Activated T-cell treated with anti-CD3 and anti-CD28 coated beads, Interleukin-2, amount 50 U/mL, for 72 hours (primary cell): Measurements from ENCODE around the gene SLC5A4. TPM values are rescaled to one million over a fixed set of nuclear protein-coding genes. Genes with fewer than 3 reads are reported as not detected.

Experiments used
- ATAC-seq, 2 donors: fragments of 150-1000 bp; cut with Tn5 transposase; replicated peaks in 1 of 2; 2 replicates each; pipeline ENCODE4 v1.10.0; 2021; ENCODE audit warnings: moderate library complexity in 2 of 2, mild to moderate bottlenecking in 1 of 2
- DNase-seq, 2 donors: peaks; one replicate each; pipeline ENCODE4 v3.0.0; 2021 to 2022; ENCODE audit warnings: mixed read lengths in 1 of 2
- H3K27ac Mint-ChIP-seq: one replicate; pipeline ENCODE4 v1.8.0; 2022; ENCODE audit warnings: mild to moderate bottlenecking, moderate library complexity, mixed read lengths
- H3K27me3 Mint-ChIP-seq: one replicate; pipeline ENCODE4 v1.8.0; 2022; ENCODE audit warnings: low read depth, mixed read lengths
- H3K36me3 Mint-ChIP-seq, 2 donors: one replicate each; pipeline ENCODE4 v1.8.0; 2022; ENCODE audit warnings: mixed read lengths in 2 of 2, mild to moderate bottlenecking in 1 of 2; ENCODE audit not compliant: insufficient read depth in 2 of 2
- H3K4me1 Mint-ChIP-seq: one replicate; pipeline ENCODE4 v1.8.0; 2022; ENCODE audit warnings: low read depth, mixed read lengths
- H3K4me3 Mint-ChIP-seq, 2 donors: one replicate each; pipeline ENCODE4 v1.8.0; 2022; ENCODE audit warnings: mild to moderate bottlenecking in 2 of 2, mixed read lengths in 2 of 2, moderate library complexity in 2 of 2
- H3K9me3 Mint-ChIP-seq, 2 donors: one replicate each; pipeline ENCODE4 v1.8.0; 2022; ENCODE audit warnings: mixed read lengths in 2 of 2
- total RNA-seq, 2 donors: library from RNA; stranded (reverse); gene quantifications; one replicate each; pipeline ENCODE4 v1.2.3, GENCODE V29; 2022

Gene SLC5A4
- total RNA-seq, 2 donors from 2014 or later: not detected

GRCh38 chr22:32255726-32256125 is 579 bp upstream of the SLC5A4 start:
- no peaks in the 10 kb centered on the region for H3K36me3 Mint-ChIP-seq
- H3K4me1 Mint-ChIP-seq: no peaks in the 10 kb centered on the region
- no peaks in the 10 kb centered on the region for H3K9me3 Mint-ChIP-seq
- H3K4me3 Mint-ChIP-seq: no peak overlapping the region
- no peak for ATAC-seq
- H3K27me3 Mint-ChIP-seq: peaks cover 18% of the 10 kb centered on the region
- no peak overlapping the region for H3K27ac Mint-ChIP-seq
- no peak for DNase-seq

GRCh38 chr22:32249231-32249630 is 5.9 kb downstream of the SLC5A4 start:
- H3K27ac Mint-ChIP-seq: no peak overlapping the region

GRCh38 chr22:32248276-32248675 is 6.9 kb downstream of the SLC5A4 start:
- H3K4me1 Mint-ChIP-seq: no peaks in the 10 kb centered on the region
- no peak overlapping the region for H3K27ac Mint-ChIP-seq
- ATAC-seq: no peak
- no peak for DNase-seq
- H3K36me3 Mint-ChIP-seq: no peaks in the 10 kb centered on the region
- H3K4me3 Mint-ChIP-seq: no peak overlapping the region
- peaks cover 27% of the 10 kb centered on the region for H3K27me3 Mint-ChIP-seq
- no peaks in the 10 kb centered on the region for H3K9me3 Mint-ChIP-seq

More at GRCh38 chr22:32249231-32249630, 5.9 kb downstream of the SLC5A4 start:
- no peaks in the 10 kb centered on the region for H3K4me1 Mint-ChIP-seq
- DNase-seq (no peak), ATAC-seq (no peak)
- no peaks in the 10 kb centered on the region for H3K9me3 Mint-ChIP-seq
- H3K36me3 Mint-ChIP-seq: no peaks in the 10 kb centered on the region
- H3K4me3 Mint-ChIP-seq: no peak overlapping the region
- peaks cover 27% of the 10 kb centered on the region for H3K27me3 Mint-ChIP-seq

- ATAC-seq (no peak), DNase-seq (no peak)
- Mint-ChIP-seq H3K9me3 (no peaks in the 10 kb centered on the region), H3K4me3 (no peak overlapping the region), H3K36me3 (no peaks in the 10 kb centered on the region), H3K4me1 (no peaks in the 10 kb centered on the region), H3K27ac (no peak overlapping the region), H3K27me3 (peaks cover 27% of the 10 kb centered on the region)
Measured at GRCh38 chr22:32246166-32246565, 9.0 kb downstream of the SLC5A4 start.

- H3K27me3 Mint-ChIP-seq: peaks cover 26% of the 10 kb centered on the region
- no peaks in the 10 kb centered on the region for H3K36me3 Mint-ChIP-seq
- no peak overlapping the region for H3K27ac Mint-ChIP-seq
- DNase-seq (no peak), ATAC-seq (no peak)
- H3K9me3 Mint-ChIP-seq: no peaks in the 10 kb centered on the region
- H3K4me3 Mint-ChIP-seq: no peak overlapping the region
- no peaks in the 10 kb centered on the region for H3K4me1 Mint-ChIP-seq
Measured at GRCh38 chr22:32245042-32245441, 10.1 kb downstream of the SLC5A4 start.

GRCh38 chr22:32244547-32244946 is 10.6 kb downstream of the SLC5A4 start:
- DNase-seq (no peak), ATAC-seq (no peak)
- peaks cover 21% of the 10 kb centered on the region for H3K27me3 Mint-ChIP-seq
- H3K9me3 Mint-ChIP-seq: no peaks in the 10 kb centered on the region
- H3K36me3 Mint-ChIP-seq: no peaks in the 10 kb centered on the region
- no peaks in the 10 kb centered on the region for H3K4me1 Mint-ChIP-seq
- H3K27ac Mint-ChIP-seq: no peak overlapping the region
- no peak overlapping the region for H3K4me3 Mint-ChIP-seq

- no peaks in the 10 kb centered on the region for H3K27me3 Mint-ChIP-seq
- no peaks in the 10 kb centered on the region for H3K9me3 Mint-ChIP-seq
- no peaks in the 10 kb centered on the region for H3K4me1 Mint-ChIP-seq
- no peak overlapping the region for H3K4me3 Mint-ChIP-seq
- no peak for ATAC-seq
- H3K27ac Mint-ChIP-seq: no peak overlapping the region
- no peak for DNase-seq
- H3K36me3 Mint-ChIP-seq: no peaks in the 10 kb centered on the region
Measured at GRCh38 chr22:32240461-32240860, 14.7 kb downstream of the SLC5A4 start.

GRCh38 chr22:32237906-32238305 is 17.2 kb downstream of the SLC5A4 start:
- Mint-ChIP-seq H3K9me3 (no peaks in the 10 kb centered on the region), H3K27me3 (peaks cover 6% of the 10 kb centered on the region), H3K4me3 (no peak overlapping the region), H3K4me1 (no peaks in the 10 kb centered on the region), H3K36me3 (no peaks in the 10 kb centered on the region), H3K27ac (no peak overlapping the region)
- ATAC-seq: no peak
- no peak for DNase-seq

- ATAC-seq (no peak), DNase-seq (no peak)
- Mint-ChIP-seq H3K27me3 (peaks cover 14% of the 10 kb centered on the region), H3K27ac (no peak overlapping the region), H3K9me3 (no peaks in the 10 kb centered on the region), H3K4me3 (no peak overlapping the region), H3K4me1 (no peaks in the 10 kb centered on the region), H3K36me3 (no peaks in the 10 kb centered on the region)
Measured at GRCh38 chr22:32236970-32237369, 18.2 kb downstream of the SLC5A4 start.

- H3K27ac Mint-ChIP-seq: no peak overlapping the region
- DNase-seq (no peak), ATAC-seq (no peak)
- H3K36me3 Mint-ChIP-seq: no peaks in the 10 kb centered on the region
- no peaks in the 10 kb centered on the region for H3K4me1 Mint-ChIP-seq
- H3K4me3 Mint-ChIP-seq: no peak overlapping the region
- peaks cover 14% of the 10 kb centered on the region for H3K27me3 Mint-ChIP-seq
- H3K9me3 Mint-ChIP-seq: no peaks in the 10 kb centered on the region
Measured at GRCh38 chr22:32233091-32233490, 22.1 kb downstream of the SLC5A4 start.

- Mint-ChIP-seq H3K36me3 (no peaks in the 10 kb centered on the region), H3K4me1 (no peaks in the 10 kb centered on the region), H3K9me3 (no peaks in the 10 kb centered on the region), H3K27me3 (peaks cover 14% of the 10 kb centered on the region), H3K27ac (no peak overlapping the region), H3K4me3 (no peak overlapping the region)
- ATAC-seq (no peak), DNase-seq (no peak)
Measured at GRCh38 chr22:32232191-32232830, 22.8 kb downstream of the SLC5A4 start.

- Mint-ChIP-seq H3K4me3 (no peak overlapping the region), H3K9me3 (no peaks in the 10 kb centered on the region), H3K36me3 (peaks cover 0 to 2% of the 10 kb centered on the region in 2 donors), H3K27ac (no peak overlapping the region), H3K27me3 (peaks cover 10% of the 10 kb centered on the region), H3K4me1 (no peaks in the 10 kb centered on the region)
- ATAC-seq (no peak), DNase-seq (no peak)
Measured at GRCh38 chr22:32226326-32227104, 28.6 kb downstream of the SLC5A4 start.

GRCh38 chr22:32222991-32223390 is 32.2 kb downstream of the SLC5A4 start:
- DNase-seq: no peak
- H3K36me3 Mint-ChIP-seq: peaks cover 0 to 2% of the 10 kb centered on the region in 2 donors
- H3K27ac Mint-ChIP-seq: no peak overlapping the region
- ATAC-seq: no peak
- no peaks in the 10 kb centered on the region for H3K9me3 Mint-ChIP-seq
- peaks cover 10% of the 10 kb centered on the region for H3K27me3 Mint-ChIP-seq
- no peaks in the 10 kb centered on the region for H3K4me1 Mint-ChIP-seq
- no peak overlapping the region for H3K4me3 Mint-ChIP-seq

- Mint-ChIP-seq H3K9me3 (no peaks in the 10 kb centered on the region), H3K27me3 (peaks cover 5% of the 10 kb centered on the region), H3K27ac (no peak overlapping the region), H3K4me3 (no peak overlapping the region), H3K4me1 (no peaks in the 10 kb centered on the region), H3K36me3 (no peaks in the 10 kb centered on the region)
- ATAC-seq: no peak
- DNase-seq: no peak
Measured at GRCh38 chr22:32219026-32219425, 36.1 kb downstream of the SLC5A4 start.
